HAP-1 (cell line): ENCODE results near the gene CHRNA10.

Source experiments
- DNase-seq, 2 experiments: peaks; one replicate each; pipeline ENCODE4 v3.0.0-alpha.2; 2016 to 2020; ENCODE audit warnings: low spot score in 2 of 2
- H3K27me3 ChIP-seq: fragments of 250-450 bp; sonication (Bioruptor Pico); 2 replicates; pipeline ENCODE4 v1.5.1; 2020; ENCODE audit warnings: low read depth, mild to moderate bottlenecking, moderate library complexity
- H3K36me3 ChIP-seq: fragments of 250-450 bp; sonication (Bioruptor Pico); replicated peaks from 2 replicates; pipeline ENCODE4 v1.5.1; 2020; ENCODE audit warnings: mild to moderate bottlenecking
- H3K4me1 ChIP-seq: fragments of 250-450 bp; sonication (Bioruptor Pico); 2 replicates; pipeline ENCODE4 v1.5.1; 2020; ENCODE audit warnings: mild to moderate bottlenecking
- H3K4me3 ChIP-seq: fragments of 250-450 bp; sonication (Bioruptor Pico); 2 replicates; pipeline ENCODE4 v1.5.1; 2020; ENCODE audit warnings: mild to moderate bottlenecking, moderate library complexity
- H3K9me3 ChIP-seq: fragments of 250-450 bp; sonication (Bioruptor Pico); 2 replicates; pipeline ENCODE4 v1.5.1; 2020; ENCODE audit warnings: mild to moderate bottlenecking, moderate library complexity
- in situ Hi-C: fragments of 300-500 bp; cut with MboI; formaldehyde crosslinking; loops from 3 replicates; pipeline ENCODE4 v1.14.3; 2020; ENCODE audit warnings: low sequenced_read_pairs, inconsistent platforms, mixed read lengths

CHRNA10 gene

GRCh38 chr11:3671334-3672254, at the start of gene CHRNA10:
CHRNA10 (minus strand) TSS chr11:3671384; CDS start chr11:3671312, 72 bp downstream.
- Histone ChIP-seq H3K4me3 (no peak within 1 kb of the TSS), H3K36me3 (peaks cover 56% of the 10 kb centered on the region), H3K27me3 (no peaks in the 10 kb centered on the region), H3K9me3 (no peaks in the 10 kb centered on the region), H3K4me1 (no peaks in the 10 kb centered on the region)
- DNase-seq, result no peak
- in situ Hi-C loops, result no loop called here

- Histone ChIP-seq H3K27me3 (no peaks in the 10 kb centered on the region), H3K4me1 (no peaks in the 10 kb centered on the region), H3K36me3 (peaks cover 79% of the 10 kb centered on the region), H3K9me3 (no peaks in the 10 kb centered on the region), H3K4me3 (no peak overlapping the region)
- in situ Hi-C loops, result no loop called here
- no peak for DNase-seq
Observed at GRCh38 chr11:3712274-3712673, 41.1 kb upstream of the CHRNA10 start.

- Histone ChIP-seq H3K4me1 (no peaks in the 10 kb centered on the region), H3K9me3 (no peaks in the 10 kb centered on the region), H3K27me3 (no peaks in the 10 kb centered on the region), H3K4me3 (no peak overlapping the region), H3K36me3 (peaks cover 76% of the 10 kb centered on the region)
- no peak for DNase-seq
- in situ Hi-C loops, result no loop called here
Observed at GRCh38 chr11:3710485-3711259, 39.5 kb upstream of the CHRNA10 start.

GRCh38 chr11:3709977-3710376, 38.8 kb upstream of the CHRNA10 start:
- no peak for DNase-seq
- Histone ChIP-seq H3K27me3 (no peaks in the 10 kb centered on the region), H3K4me1 (no peaks in the 10 kb centered on the region), H3K4me3 (no peak overlapping the region), H3K36me3 (peaks cover 79% of the 10 kb centered on the region), H3K9me3 (no peaks in the 10 kb centered on the region)
- in situ Hi-C loops, result loop anchor here (10.0 kb wide), 1 partner anchor 55 kb away; no protein-coding TSS in a partner anchor

GRCh38 chr11:3707176-3707575, 36.0 kb upstream of the CHRNA10 start:
- H3K4me1 ChIP-seq, result no peaks in the 10 kb centered on the region
- H3K4me3 ChIP-seq, result no peak overlapping the region
- DNase-seq, result no peak
- H3K27me3 ChIP-seq, result no peaks in the 10 kb centered on the region
- no peaks in the 10 kb centered on the region for H3K9me3 ChIP-seq
- peaks cover 79% of the 10 kb centered on the region for H3K36me3 ChIP-seq
- in situ Hi-C loops, result loop anchor here (10.0 kb wide), 1 partner anchor 58 kb away; no protein-coding TSS in a partner anchor

GRCh38 chr11:3703383-3703782, 32.2 kb upstream of the CHRNA10 start:
- Histone ChIP-seq H3K4me1 (no peaks in the 10 kb centered on the region), H3K4me3 (no peak overlapping the region), H3K9me3 (no peaks in the 10 kb centered on the region), H3K27me3 (no peaks in the 10 kb centered on the region), H3K36me3 (peaks cover 80% of the 10 kb centered on the region)
- DNase-seq, result no peak
- in situ Hi-C loops, result loop anchor here (10.0 kb wide), 1 partner anchor 61 kb away; no protein-coding TSS in a partner anchor

- Histone ChIP-seq H3K27me3 (no peaks in the 10 kb centered on the region), H3K36me3 (peaks cover 85% of the 10 kb centered on the region), H3K9me3 (no peaks in the 10 kb centered on the region), H3K4me1 (no peaks in the 10 kb centered on the region), H3K4me3 (no peak overlapping the region)
- DNase-seq, result no peak
- in situ Hi-C loops, result loop anchor here (10.0 kb wide), 1 partner anchor 64 kb away; no protein-coding TSS in a partner anchor
Observed at GRCh38 chr11:3700910-3701309, 29.7 kb upstream of the CHRNA10 start.

- in situ Hi-C loops, result loop anchor here (10.0 kb wide), 1 partner anchor 64 kb away; no protein-coding TSS in a partner anchor
- DNase-seq, result no peak
- Histone ChIP-seq H3K9me3 (no peaks in the 10 kb centered on the region), H3K27me3 (no peaks in the 10 kb centered on the region), H3K4me3 (no peak overlapping the region), H3K36me3 (peaks cover 88% of the 10 kb centered on the region), H3K4me1 (no peaks in the 10 kb centered on the region)
Observed at GRCh38 chr11:3700410-3700809, 29.2 kb upstream of the CHRNA10 start.

- DNase-seq, result no peak
- in situ Hi-C loops, result no loop called here
- no peaks in the 10 kb centered on the region for H3K9me3 ChIP-seq
- peaks cover 8% of the 10 kb centered on the region; the same call in 1 of the 2 replicates for H3K4me1 ChIP-seq
- H3K36me3 ChIP-seq, result peaks cover 81% of the 10 kb centered on the region
- no peak overlapping the region for H3K4me3 ChIP-seq
- H3K27me3 ChIP-seq, result no peaks in the 10 kb centered on the region
Observed at GRCh38 chr11:3686751-3687150, 15.6 kb upstream of the CHRNA10 start.

GRCh38 chr11:3685923-3686322, 14.7 kb upstream of the CHRNA10 start:
- Histone ChIP-seq H3K9me3 (no peaks in the 10 kb centered on the region), H3K27me3 (no peaks in the 10 kb centered on the region), H3K36me3 (peaks cover 81% of the 10 kb centered on the region), H3K4me1 (peaks cover 8% of the 10 kb centered on the region; the same call in 1 of the 2 replicates), H3K4me3 (no peak overlapping the region)
- in situ Hi-C loops, result no loop called here
- DNase-seq, result no peak

- no peaks in the 10 kb centered on the region for H3K27me3 ChIP-seq
- no peak for DNase-seq
- no peak overlapping the region for H3K4me3 ChIP-seq
- H3K9me3 ChIP-seq, result no peaks in the 10 kb centered on the region
- peaks cover 76% of the 10 kb centered on the region for H3K36me3 ChIP-seq
- peaks cover 8% of the 10 kb centered on the region; the same call in 1 of the 2 replicates for H3K4me1 ChIP-seq
- in situ Hi-C loops, result no loop called here
Observed at GRCh38 chr11:3684819-3685172, 13.6 kb upstream of the CHRNA10 start.

- DNase-seq, result peak in 1 of 2 experiments; percentile 28
- in situ Hi-C loops, result no loop called here
- Histone ChIP-seq H3K36me3 (peaks cover 82% of the 10 kb centered on the region), H3K4me1 (peaks cover 8% of the 10 kb centered on the region; the same call in 1 of the 2 replicates), H3K9me3 (no peaks in the 10 kb centered on the region), H3K27me3 (no peaks in the 10 kb centered on the region), H3K4me3 (no peak overlapping the region)
Observed at GRCh38 chr11:3684129-3684818, 13.1 kb upstream of the CHRNA10 start.

- in situ Hi-C loops, result no loop called here
- no peak overlapping the region for H3K4me3 ChIP-seq
- no peaks in the 10 kb centered on the region for H3K9me3 ChIP-seq
- no peaks in the 10 kb centered on the region for H3K27me3 ChIP-seq
- H3K36me3 ChIP-seq, result peaks cover 90% of the 10 kb centered on the region
- DNase-seq, result no peak
- H3K4me1 ChIP-seq, result peaks cover 8% of the 10 kb centered on the region; the same call in 1 of the 2 replicates
Observed at GRCh38 chr11:3683039-3683438, 11.9 kb upstream of the CHRNA10 start.
